GM12891 (cell line): Measurements from ENCODE around the gene KRTAP10-8.

Source experiments
- PAX5 ChIP-seq: IDR thresholded peaks from 2 replicates; pipeline ENCODE4 v1.6.1; 2011; ENCODE audit warnings: low read length, moderate library complexity, mild to moderate bottlenecking; ENCODE audit not compliant: insufficient read depth, severe bottlenecking
- POLR2A ChIP-seq: IDR thresholded peaks from 2 replicates; pipeline ENCODE4 v1.6.1; 2011; ENCODE audit warnings: low read depth, low read length, control low read depth
- POLR2AphosphoS5 ChIP-seq: IDR thresholded peaks from 2 replicates; pipeline ENCODE4 v1.6.1; 2011; ENCODE audit warnings: low read depth, low read length, control low read depth
- POU2F2 ChIP-seq: IDR thresholded peaks from 2 replicates; pipeline ENCODE4 v1.6.1; 2011; ENCODE audit warnings: low read depth, mild to moderate bottlenecking, control low read depth, low read length, moderate library complexity
- SPI1 ChIP-seq: IDR thresholded peaks from 2 replicates; pipeline ENCODE4 v1.6.1; 2011; ENCODE audit warnings: low read depth, low read length, control low read depth
- TAF1 ChIP-seq: IDR thresholded peaks from 2 replicates; pipeline ENCODE4 v1.6.1; 2011; ENCODE audit warnings: low read depth, low read length, control low read depth

DNA sequence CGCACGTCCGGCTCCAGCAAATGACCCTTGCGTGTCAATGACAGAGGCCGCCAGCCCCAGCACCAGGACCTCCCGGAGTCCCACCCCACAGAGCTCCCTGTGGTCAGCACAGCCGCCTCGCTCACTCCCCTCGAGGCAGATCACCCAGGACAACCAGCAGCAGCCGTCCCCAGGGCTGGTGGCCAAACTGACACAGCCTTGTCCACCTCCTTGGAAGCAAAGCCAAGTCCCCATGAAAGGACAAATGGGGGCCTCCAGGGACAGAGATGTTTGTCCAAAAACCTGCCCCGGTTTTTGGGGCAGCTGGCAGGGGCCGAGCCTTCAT lies 27.4 kb downstream of the KRTAP10-8 start:
- TF ChIP-seq POLR2A, result no peak
- TF ChIP-seq POLR2AphosphoS5, result no peak
- TF ChIP-seq TAF1, result no peak
- no peak for TF ChIP-seq POU2F2
- TF ChIP-seq PAX5, result no peak
- TF ChIP-seq SPI1, result no peak
